ENCODE data around the gene SCCPDH. TPM values are rescaled to one million over a fixed set of nuclear protein-coding genes. Genes with fewer than 3 reads are reported as not detected.
"Not testable (repeated sequence)": the region's sequence is repeated elsewhere in the genome, so short reads cannot be mapped to it uniquely, and the experiment has no call there.

SCCPDH gene
- total and polyA plus RNA-seq, 10 donors = 6.8 to 15.8 (median 13.0) TPM

GRCh38 chr1:246727594-246727993 is 3.4 kb downstream of the SCCPDH start:
- DNase-seq = no peak
- Histone ChIP-seq H3K27ac (no peak overlapping the region), H3K9me3 (peaks cover 0 to 23% (median 14%) of the 10 kb centered on the region in 8 donors), H3K27me3 (replicated peaks in 1 of 7) (no peaks in the 10 kb centered on the region), H3K4me1 (peaks cover 3 to 43% (median 22%) of the 10 kb centered on the region in 6 donors), H3K4me3 (no peak overlapping the region), H3K36me3 (peaks cover 0 to 58% (median 35%) of the 10 kb centered on the region in 6 donors)
- intact Hi-C loops (cut with DNase I; ENCODE audit: low total_unique reads) = no loop called here
- 96 to 99% (median 98%) methylated on average over 3 of the region's 3 CpGs for WGBS, 5 donors
- TF ChIP-seq, protein P1, sequence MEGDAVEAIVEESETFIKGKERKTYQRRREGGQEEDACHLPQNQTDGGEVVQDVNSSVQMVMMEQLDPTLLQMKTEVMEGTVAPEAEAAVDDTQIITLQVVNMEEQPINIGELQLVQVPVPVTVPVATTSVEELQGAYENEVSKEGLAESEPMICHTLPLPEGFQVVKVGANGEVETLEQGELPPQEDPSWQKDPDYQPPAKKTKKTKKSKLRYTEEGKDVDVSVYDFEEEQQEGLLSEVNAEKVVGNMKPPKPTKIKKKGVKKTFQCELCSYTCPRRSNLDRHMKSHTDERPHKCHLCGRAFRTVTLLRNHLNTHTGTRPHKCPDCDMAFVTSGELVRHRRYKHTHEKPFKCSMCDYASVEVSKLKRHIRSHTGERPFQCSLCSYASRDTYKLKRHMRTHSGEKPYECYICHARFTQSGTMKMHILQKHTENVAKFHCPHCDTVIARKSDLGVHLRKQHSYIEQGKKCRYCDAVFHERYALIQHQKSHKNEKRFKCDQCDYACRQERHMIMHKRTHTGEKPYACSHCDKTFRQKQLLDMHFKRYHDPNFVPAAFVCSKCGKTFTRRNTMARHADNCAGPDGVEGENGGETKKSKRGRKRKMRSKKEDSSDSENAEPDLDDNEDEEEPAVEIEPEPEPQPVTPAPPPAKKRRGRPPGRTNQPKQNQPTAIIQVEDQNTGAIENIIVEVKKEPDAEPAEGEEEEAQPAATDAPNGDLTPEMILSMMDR (IDR thresholded peaks at IDR 0.05 in 8 of 11, conservative IDR thresholded peaks at IDR 0.05 in 3 of 11) = no peak
- no peak for TF ChIP-seq POLR2A (IDR thresholded peaks at IDR 0.05)
- TF ChIP-seq POLR2AphosphoS5 (IDR thresholded peaks at IDR 0.05) = no peak

GRCh38 chr1:246728311-246728710 is 4.1 kb downstream of the SCCPDH start:
- TF ChIP-seq POLR2AphosphoS5 (IDR thresholded peaks at IDR 0.05) (no peak), POLR2A (IDR thresholded peaks at IDR 0.05) (no peak)
- TF ChIP-seq, protein P1 (IDR thresholded peaks at IDR 0.05 in 8 of 11, conservative IDR thresholded peaks at IDR 0.05 in 3 of 11) = no peak
- no peak overlapping the region for H3K27ac ChIP-seq
- DNase-seq = no peak
- intact Hi-C loops (cut with DNase I; ENCODE audit: low total_unique reads) = no loop called here
- peaks cover 0 to 65% (median 37%) of the 10 kb centered on the region in 6 donors for H3K36me3 ChIP-seq
- 92 to 99% (median 98%) methylated on average over 4 of the region's 4 CpGs for WGBS, 5 donors
- H3K4me3 ChIP-seq = no peak overlapping the region
- no peaks in the 10 kb centered on the region for H3K27me3 ChIP-seq (replicated peaks in 1 of 7)
- H3K9me3 ChIP-seq = peaks cover 0 to 23% (median 14%) of the 10 kb centered on the region in 8 donors
- peaks cover 3 to 38% (median 20%) of the 10 kb centered on the region in 6 donors for H3K4me1 ChIP-seq

GRCh38 chr1:246729040-246729439 is 4.8 kb downstream of the SCCPDH start:
- peaks cover 0 to 72% (median 37%) of the 10 kb centered on the region in 6 donors for H3K36me3 ChIP-seq
- intact Hi-C loops (cut with DNase I; ENCODE audit: low total_unique reads) = not testable (repeated sequence)

DNA sequence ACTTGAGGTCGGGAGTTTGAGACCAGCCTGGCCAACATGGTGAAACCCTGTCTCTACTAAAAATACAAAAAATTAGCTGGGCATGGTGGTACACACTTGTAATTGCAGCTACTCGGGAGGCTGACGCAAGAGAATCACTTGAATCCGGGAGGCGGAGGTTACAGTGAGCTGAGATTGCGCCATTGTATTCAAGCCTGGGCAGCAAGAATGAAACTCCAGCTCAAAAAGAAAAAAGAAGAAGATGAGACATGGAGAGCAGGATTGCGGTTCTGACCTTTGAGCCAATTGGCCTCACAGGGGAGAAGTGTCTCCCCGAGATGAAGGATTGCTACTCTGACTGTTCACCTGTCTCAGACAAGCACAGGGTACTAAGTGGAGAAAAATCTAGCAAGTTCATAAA is 6.6 kb downstream of the SCCPDH start:
- Histone ChIP-seq H3K4me3 (no peak overlapping the region), H3K27ac (no peak overlapping the region), H3K36me3 (peaks cover 0 to 90% (median 44%) of the 10 kb centered on the region in 6 donors), H3K27me3 (replicated peaks in 1 of 7) (no peaks in the 10 kb centered on the region), H3K9me3 (peaks cover 0 to 23% (median 14%) of the 10 kb centered on the region in 8 donors), H3K4me1 (peaks cover 0 to 16% (median 3%) of the 10 kb centered on the region in 6 donors)
- DNase-seq = no peak
- intact Hi-C loops (cut with DNase I; ENCODE audit: low total_unique reads) = no loop called here
- TF ChIP-seq, protein P1 (IDR thresholded peaks at IDR 0.05 in 8 of 11, conservative IDR thresholded peaks at IDR 0.05 in 3 of 11) = no peak
- no peak for TF ChIP-seq POLR2AphosphoS5 (IDR thresholded peaks at IDR 0.05)
- no peak for TF ChIP-seq POLR2A (IDR thresholded peaks at IDR 0.05)
- WGBS, 5 donors = 61 to 87% (median 82%) methylated on average over 8 of the region's 8 CpGs

More at GRCh38 chr1:246729040-246729439, 4.8 kb downstream of the SCCPDH start:
- H3K27me3 ChIP-seq (replicated peaks in 1 of 7); DNase-seq; H3K4me3 ChIP-seq; H3K27ac ChIP-seq: not testable (repeated sequence)
- WGBS, 5 donors = 75 to 99% (median 94%) methylated on average over 5 of the region's 5 CpGs
- peaks cover 0 to 32% (median 15%) of the 10 kb centered on the region in 6 donors for H3K4me1 ChIP-seq
- peaks cover 0 to 23% (median 14%) of the 10 kb centered on the region in 8 donors for H3K9me3 ChIP-seq

- H3K27ac ChIP-seq; intact Hi-C loops (cut with DNase I; ENCODE audit: low total_unique reads); H3K27me3 ChIP-seq (replicated peaks in 1 of 7); DNase-seq; H3K4me1 ChIP-seq; H3K4me3 ChIP-seq: not testable (repeated sequence)
- WGBS, 5 donors = 90 to 97% (median 94%) methylated on average over 3 of the region's 3 CpGs
- Histone ChIP-seq H3K9me3 (peaks cover 0 to 23% (median 14%) of the 10 kb centered on the region in 8 donors), H3K36me3 (peaks cover 0 to 100% (median 51%) of the 10 kb centered on the region in 6 donors)
These were observed 7.7 kb downstream of the SCCPDH start for GRCh38 chr1:246731873-246732272.
